A549 (cell line): ENCODE measurements around the gene CWC25.

Experiments
- CTCF ChIP-seq: fragments of >200 bp; sonication (Bioruptor Twin); formaldehyde crosslinking; IDR thresholded peaks from 3 replicates; pipeline ENCODE4 v1.5.1; 2016
- JUN ChIP-seq, 2 experiments: fragments of >200 bp; sonication (Bioruptor Twin); formaldehyde crosslinking; IDR thresholded peaks; 2 replicates in 1 of 2; 3 replicates in 1 of 2; pipeline ENCODE4 v1.6.1; 2016 to 2017
- MAFK ChIP-seq: fragments of 450-650 bp; IDR thresholded peaks from 2 replicates; pipeline ENCODE4 v1.6.1; 2014; ENCODE audit not compliant: partially characterized antibody
- NFE2L2 ChIP-seq: fragments of 150-350 bp; conservative IDR thresholded peaks from 2 replicates; pipeline ENCODE4 v1.6.1; 2014; ENCODE audit warnings: low read length
- POLR2AphosphoS2 ChIP-seq: conservative IDR thresholded peaks from 2 replicates; pipeline ENCODE4 v1.6.1; 2012; ENCODE audit warnings: low read length, improper control_type of control experiment, inconsistent platforms

- no peak for TF ChIP-seq CTCF
- no peak for TF ChIP-seq JUN (IDR thresholded peaks at IDR 0.05)
- TF ChIP-seq NFE2L2 = no peak
- no peak for TF ChIP-seq MAFK
- TF ChIP-seq POLR2AphosphoS2 = no peak
Measured at GRCh38 chr17:38751144-38751807, 73.8 kb downstream of the CWC25 start.
